Measurements from ENCODE around the gene CPHXL2. TPM values are rescaled to one million over a fixed set of nuclear protein-coding genes. Genes with fewer than 3 reads are reported as not detected.

Gene CPHXL2
- total RNA-seq, 2 donors from 2014 or later = not detected

GRCh38 chr16:75614066-75614897 is 62.5 kb downstream of the CPHXL2 start:
- H3K36me3 Mint-ChIP-seq (ENCODE audit: insufficient read depth in 2 of 2) = peaks cover 7 to 26% of the 10 kb centered on the region in 2 donors
- DNase-seq (no peak), ATAC-seq (replicated peaks in 1 of 2) (no peak)
- H3K27ac Mint-ChIP-seq = no peak overlapping the region
- H3K27me3 Mint-ChIP-seq (ENCODE audit: low read depth) = no peaks in the 10 kb centered on the region
- no peaks in the 10 kb centered on the region for H3K9me3 Mint-ChIP-seq
- H3K4me1 Mint-ChIP-seq (ENCODE audit: low read depth) = peaks cover 29% of the 10 kb centered on the region
- no peak overlapping the region for H3K4me3 Mint-ChIP-seq

Other genes starting within 250 kb of the CPHXL2 start
- gene CFDP1, start 243.5 kb downstream of the CPHXL2 start, total RNA-seq = 10 to 100 TPM; 25.7 to 32.1 TPM
- gene TMEM170A, start 212.3 kb downstream of the CPHXL2 start, total RNA-seq = 10 to 100 TPM; 34.8 to 34.9 TPM
- gene CHST6, start 181.6 kb downstream of the CPHXL2 start, total RNA-seq = under 1 TPM; 0.07 TPM
- under 1 TPM in 1 of 2 donors, not detected in 1; 0.82 TPM for gene CHST5, start 140.9 kb downstream of the CPHXL2 start, total RNA-seq
- 1 to 10 TPM; 3.5 to 9.6 TPM for gene TMEM231, start 120.8 kb downstream of the CPHXL2 start, total RNA-seq
- 10 to 100 TPM; 64.4 to 77.3 TPM for gene GABARAPL2, start 110.6 kb downstream of the CPHXL2 start, total RNA-seq
- 10 to 100 TPM; 38.2 to 60.5 TPM for gene ADAT1, start 53.7 kb downstream of the CPHXL2 start, total RNA-seq
- gene KARS1, start 29.3 kb downstream of the CPHXL2 start, total RNA-seq = 100 to 1,000 TPM; 189 to 191 TPM
- 10 to 100 TPM; 69.3 to 71.6 TPM for gene TERF2IP, start 29.2 kb downstream of the CPHXL2 start, total RNA-seq
- gene DUXB, start 24.5 kb upstream of the CPHXL2 start, total RNA-seq = not detected
- gene CPHXL, start 49.5 kb upstream of the CPHXL2 start, total RNA-seq = not detected